Measurements from ENCODE around the gene OSBPL5. TPM values are rescaled to one million over a fixed set of nuclear protein-coding genes. Genes with fewer than 3 reads are reported as not detected.

Gene OSBPL5
- total and polyA plus RNA-seq, 2 donors, result 22.4 to 40.5 TPM

DNA sequence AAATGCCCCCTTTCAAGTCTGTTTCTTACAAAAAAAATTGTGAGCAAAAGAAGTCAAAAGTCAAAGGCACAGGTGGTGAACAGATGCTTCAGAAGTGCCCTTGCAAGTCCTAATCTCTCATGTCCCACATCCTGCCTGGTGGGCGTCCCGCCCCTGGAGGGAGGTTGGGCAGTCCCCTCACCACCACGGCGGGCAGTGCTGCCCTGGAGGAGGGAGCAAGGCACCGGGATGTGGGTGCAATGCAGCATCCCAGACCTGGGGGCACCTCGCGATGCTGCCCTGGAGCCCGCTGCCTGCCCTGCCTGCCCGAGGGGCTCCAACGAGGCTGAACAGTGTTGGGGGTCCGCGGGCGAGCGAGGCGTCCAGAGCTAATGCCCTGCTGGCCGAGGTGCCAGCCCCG, 37.6 kb upstream of the OSBPL5 start:
- no peak for DNase-seq (ENCODE audit: extremely low spot score)
- 9% methylated on average over 17 of the region's 17 CpGs for WGBS
- Histone ChIP-seq H3K4me3 (ENCODE audit: low read depth, low read length) (no peak overlapping the region), H3K36me3 (ENCODE audit: insufficient read depth) (no peaks in the 10 kb centered on the region), H3K27ac (ENCODE audit: low read depth) (no peak overlapping the region), H3K4me1 (ENCODE audit: insufficient read depth) (no peaks in the 10 kb centered on the region)

DNA sequence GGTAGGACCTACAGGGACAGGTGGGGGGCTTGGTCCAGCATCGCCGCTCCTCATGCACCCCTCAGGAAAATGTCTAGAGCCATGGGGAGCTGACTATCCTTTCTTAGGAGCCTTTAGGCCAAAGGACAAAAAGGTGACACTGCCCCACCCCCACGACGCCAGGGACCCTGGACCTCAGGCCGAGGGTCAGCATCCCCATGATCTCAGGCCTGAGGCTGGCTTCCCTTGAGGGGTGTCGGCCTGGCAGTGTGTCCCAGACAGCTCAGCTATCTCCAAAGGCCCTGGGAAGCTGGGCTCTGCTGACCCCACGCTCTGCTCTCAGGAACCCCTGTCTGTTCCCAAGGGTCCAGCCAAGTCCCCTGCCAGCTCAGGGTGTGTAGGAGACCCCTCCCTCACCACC, 37.2 kb upstream of the OSBPL5 start:
- no peak overlapping the region for H3K27ac ChIP-seq (ENCODE audit: low read depth)
- no peak overlapping the region for H3K4me3 ChIP-seq (ENCODE audit: low read depth, low read length)
- no peak for DNase-seq (ENCODE audit: extremely low spot score)
- 71% methylated on average over 7 of the region's 7 CpGs for WGBS
- no peaks in the 10 kb centered on the region for H3K36me3 ChIP-seq (ENCODE audit: insufficient read depth)
- H3K4me1 ChIP-seq (ENCODE audit: insufficient read depth), result no peaks in the 10 kb centered on the region

DNA sequence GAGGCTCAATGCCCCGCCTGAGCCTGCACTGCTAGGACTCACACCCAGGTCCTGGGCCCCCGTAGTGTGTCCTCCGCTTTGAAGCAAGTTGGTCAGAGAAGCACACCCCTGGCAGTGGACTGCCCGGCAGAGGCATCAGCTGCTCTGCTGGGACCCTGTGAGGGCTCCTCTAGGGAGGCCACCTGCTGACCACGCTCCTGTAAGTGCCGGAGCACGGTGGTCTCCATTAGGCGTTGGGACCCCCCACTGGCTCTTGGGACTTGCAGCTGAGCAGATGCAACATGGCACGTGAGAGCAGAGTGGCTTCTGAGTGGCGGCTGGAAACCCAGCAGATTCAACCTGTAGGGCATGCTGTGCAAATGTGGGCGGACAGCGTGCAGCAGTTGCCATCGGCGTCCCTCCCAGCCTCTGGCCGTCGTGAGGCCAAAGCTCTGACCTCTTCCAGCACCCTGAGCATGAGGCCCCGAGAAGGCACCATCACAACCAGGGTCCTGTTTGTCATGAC, 36.6 kb upstream of the OSBPL5 start:
- Histone ChIP-seq H3K27ac (ENCODE audit: low read depth) (no peak overlapping the region), H3K36me3 (ENCODE audit: insufficient read depth) (no peaks in the 10 kb centered on the region), H3K4me1 (ENCODE audit: insufficient read depth) (no peaks in the 10 kb centered on the region), H3K4me3 (ENCODE audit: low read depth, low read length) (no peak overlapping the region)
- WGBS, result 78% methylated on average over 17 of the region's 17 CpGs
- DNase-seq (ENCODE audit: extremely low spot score), result no peak

DNA sequence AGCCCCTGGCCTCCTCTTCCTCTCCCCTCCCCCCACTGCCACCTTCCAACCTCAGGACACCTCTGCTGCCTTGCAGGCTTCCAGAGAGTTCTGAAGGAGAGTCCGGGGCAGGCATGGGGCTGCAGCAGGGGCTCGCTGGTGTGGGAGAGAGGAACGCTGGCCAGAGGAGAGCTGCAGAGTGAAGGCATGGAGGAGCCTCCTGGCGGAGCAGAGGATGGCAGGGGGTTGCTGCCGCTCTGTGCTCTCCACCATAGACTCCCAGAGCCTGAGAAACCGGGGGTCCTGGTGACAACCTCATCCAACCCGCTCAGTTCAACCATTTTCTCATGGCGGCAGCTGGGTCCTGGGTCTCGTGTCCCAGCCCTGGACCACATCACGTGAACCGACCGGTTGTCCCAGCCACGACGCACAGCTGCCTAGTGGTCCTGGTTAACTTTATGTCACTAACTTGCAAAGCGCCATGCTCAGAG, 36.0 kb upstream of the OSBPL5 start:
- Histone ChIP-seq H3K27ac (ENCODE audit: low read depth) (no peak overlapping the region), H3K4me3 (ENCODE audit: low read depth, low read length) (no peak overlapping the region), H3K36me3 (ENCODE audit: insufficient read depth) (no peaks in the 10 kb centered on the region), H3K4me1 (ENCODE audit: insufficient read depth) (no peaks in the 10 kb centered on the region)
- no peak for DNase-seq (ENCODE audit: extremely low spot score)
- WGBS, result 80% methylated on average over 15 of the region's 15 CpGs

DNA sequence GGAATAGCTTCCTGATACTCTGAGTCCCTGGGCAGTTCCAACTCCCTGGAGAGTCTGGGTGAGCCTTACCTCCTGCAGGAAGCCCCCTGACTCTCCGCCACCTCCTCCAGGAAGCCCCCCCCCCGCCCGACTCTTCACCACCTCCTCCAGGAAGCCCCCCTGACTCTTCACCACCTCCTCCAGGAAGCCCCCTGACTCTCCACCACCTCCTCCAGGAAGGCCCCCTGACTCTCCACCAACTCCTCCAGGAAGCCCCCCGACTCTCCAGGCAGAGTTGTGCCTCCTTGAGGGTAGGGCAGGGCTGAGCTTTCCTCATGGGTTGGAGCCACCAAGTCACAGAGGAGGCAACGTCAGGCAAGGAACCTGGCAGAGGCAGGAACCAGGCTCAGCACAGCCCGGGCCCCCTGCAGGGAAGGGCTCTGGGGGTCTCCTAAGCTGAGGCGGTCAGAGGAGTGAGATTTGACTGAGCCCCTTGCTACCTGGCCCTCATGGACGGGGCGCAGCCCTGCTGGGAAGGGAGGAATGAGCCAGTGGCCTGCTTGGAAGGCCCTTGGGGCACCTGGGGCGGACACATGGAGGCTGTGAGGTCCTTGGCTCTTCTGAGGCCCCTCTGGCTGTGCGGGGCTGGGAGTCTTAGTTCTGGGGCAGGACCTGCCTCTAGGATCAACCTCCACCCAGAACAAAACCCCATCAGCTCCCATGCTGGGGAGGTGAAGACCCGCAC, 35.4 kb upstream of the OSBPL5 start:
- Histone ChIP-seq H3K4me1 (ENCODE audit: insufficient read depth) (no peaks in the 10 kb centered on the region), H3K27ac (ENCODE audit: low read depth) (no peak overlapping the region), H3K36me3 (ENCODE audit: insufficient read depth) (no peaks in the 10 kb centered on the region), H3K4me3 (ENCODE audit: low read depth, low read length) (no peak overlapping the region)
- 76% methylated on average over 12 of the region's 12 CpGs for WGBS
- no peak for DNase-seq (ENCODE audit: extremely low spot score)

GRCh38 chr11:3199537-3200295, 34.6 kb upstream of the OSBPL5 start:
- WGBS, result 80% methylated on average over 19 of the region's 19 CpGs
- H3K4me1 ChIP-seq (ENCODE audit: insufficient read depth), result no peaks in the 10 kb centered on the region
- H3K36me3 ChIP-seq (ENCODE audit: insufficient read depth), result no peaks in the 10 kb centered on the region
- no peak for DNase-seq (ENCODE audit: extremely low spot score)
- H3K27ac ChIP-seq (ENCODE audit: low read depth), result no peak overlapping the region
- no peak overlapping the region for H3K4me3 ChIP-seq (ENCODE audit: low read depth, low read length)

- Histone ChIP-seq H3K4me1 (ENCODE audit: insufficient read depth) (no peaks in the 10 kb centered on the region), H3K27ac (ENCODE audit: low read depth) (no peak overlapping the region), H3K4me3 (ENCODE audit: low read depth, low read length) (no peak overlapping the region), H3K36me3 (ENCODE audit: insufficient read depth) (no peaks in the 10 kb centered on the region)
- no peak for DNase-seq (ENCODE audit: extremely low spot score)
- WGBS, result 89% methylated on average over 15 of the region's 15 CpGs
Measured at GRCh38 chr11:3198815-3199214, 33.7 kb upstream of the OSBPL5 start.

- Histone ChIP-seq H3K4me3 (ENCODE audit: low read depth, low read length) (no peak overlapping the region), H3K27ac (ENCODE audit: low read depth) (no peak overlapping the region), H3K36me3 (ENCODE audit: insufficient read depth) (no peaks in the 10 kb centered on the region), H3K4me1 (ENCODE audit: insufficient read depth) (no peaks in the 10 kb centered on the region)
- WGBS, result 80% methylated on average over 8 of the region's 8 CpGs
- DNase-seq (ENCODE audit: extremely low spot score), result no peak
Measured at GRCh38 chr11:3197878-3198528, 32.9 kb upstream of the OSBPL5 start.

GRCh38 chr11:3197044-3197695, 32.1 kb upstream of the OSBPL5 start:
- no peak overlapping the region for H3K4me3 ChIP-seq (ENCODE audit: low read depth, low read length)
- no peaks in the 10 kb centered on the region for H3K4me1 ChIP-seq (ENCODE audit: insufficient read depth)
- no peak overlapping the region for H3K27ac ChIP-seq (ENCODE audit: low read depth)
- no peak for DNase-seq (ENCODE audit: extremely low spot score)
- no peaks in the 10 kb centered on the region for H3K36me3 ChIP-seq (ENCODE audit: insufficient read depth)
- WGBS, result 87% methylated on average over 11 of the region's 11 CpGs

DNA sequence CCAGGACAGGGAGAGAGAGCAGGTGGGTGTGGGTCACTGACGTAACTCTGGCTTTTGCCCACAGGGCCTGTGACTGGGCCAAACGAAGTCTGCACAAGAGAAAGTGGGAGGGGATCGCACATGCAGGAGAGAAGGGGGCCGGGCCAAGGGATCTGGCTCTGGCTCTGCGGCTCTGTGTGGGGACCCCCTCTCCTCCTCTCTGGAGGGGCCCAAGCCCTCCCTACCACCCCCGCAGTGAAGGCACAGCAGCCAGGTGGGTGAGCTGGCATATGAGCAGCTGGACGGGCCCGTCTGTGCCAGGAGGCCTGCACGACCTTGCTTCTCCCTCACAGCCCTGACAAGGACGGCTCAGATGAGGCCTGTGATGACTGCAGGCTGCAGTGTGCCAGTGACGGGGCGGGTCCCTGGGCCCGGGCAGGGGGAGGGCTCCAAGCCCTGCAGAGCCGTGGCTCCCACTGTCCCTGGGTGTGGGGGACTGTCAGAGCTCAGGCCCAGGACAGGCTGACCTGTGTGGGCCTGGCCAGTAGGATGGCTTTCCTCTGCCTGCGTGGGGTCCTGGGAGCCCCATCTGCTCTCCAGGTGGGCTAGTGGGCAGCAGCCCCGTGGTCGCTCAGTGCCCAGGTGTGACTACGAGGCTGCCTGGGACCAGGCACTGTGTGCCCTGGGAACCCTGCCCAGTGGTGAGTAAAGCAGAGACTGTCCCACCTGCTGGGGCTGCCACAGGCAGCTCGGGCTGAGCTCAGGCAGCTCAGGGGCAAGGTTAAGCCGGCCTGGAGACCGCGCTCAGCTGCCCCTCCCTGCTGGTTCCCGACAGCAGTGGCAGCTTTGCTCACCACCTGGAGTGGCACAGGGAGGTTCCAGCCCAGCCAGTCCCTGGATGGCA, 31.3 kb upstream of the OSBPL5 start:
- Histone ChIP-seq H3K4me3 (ENCODE audit: low read depth, low read length) (no peak overlapping the region), H3K36me3 (ENCODE audit: insufficient read depth) (no peaks in the 10 kb centered on the region), H3K27ac (ENCODE audit: low read depth) (no peak overlapping the region), H3K4me1 (ENCODE audit: insufficient read depth) (no peaks in the 10 kb centered on the region)
- 82% methylated on average over 23 of the region's 23 CpGs for WGBS
- no peak for DNase-seq (ENCODE audit: extremely low spot score)

- Histone ChIP-seq H3K27ac (ENCODE audit: low read depth) (no peak overlapping the region), H3K36me3 (ENCODE audit: insufficient read depth) (no peaks in the 10 kb centered on the region), H3K4me3 (ENCODE audit: low read depth, low read length) (no peak overlapping the region), H3K4me1 (ENCODE audit: insufficient read depth) (no peaks in the 10 kb centered on the region)
- no peak for DNase-seq (ENCODE audit: extremely low spot score)
- 64% methylated on average over 22 of the region's 22 CpGs for WGBS
Measured at GRCh38 chr11:3195251-3196160, 30.4 kb upstream of the OSBPL5 start.

Measured in urinary bladder (tissue), 4 donors.